H1 (cell line): Measurements from ENCODE around the gene WDR19. TPM values are rescaled to one million over a fixed set of nuclear protein-coding genes. Genes with fewer than 3 reads are reported as not detected.

Experiments used
- CTCF ChIA-PET: fragments of 300-600 bp; sonication (Branson Sonifier 250); formaldehyde crosslinking; loops from one replicate; lab custom pipeline; 2021; ENCODE audit not compliant: partially characterized antibody; lab: Charles Lee
- POLR2A ChIA-PET: fragments of 300-600 bp; sonication (Branson Sonifier 250); formaldehyde crosslinking; loops from one replicate; lab custom pipeline; 2021; ENCODE audit warnings: inconsistent platforms; ENCODE audit not compliant: partially characterized antibody; lab: Charles Lee
- DNase-seq, 2 experiments: peaks; one replicate each; pipeline versions ENCODE4 v3.0.0 to v3.0.0-alpha.2; 2010 to 2022; ENCODE audit warnings: low spot score in 2 of 2, low read depth in 1 of 2, mixed read lengths in 1 of 2
- FAIRE-seq: peaks from 2 replicates; lab custom pipeline; 2011; peaks lifted over from hg19 to GRCh38; lab: Jason Lieb, UNC
- H2AFZ ChIP-seq: 2 replicates; pipeline ENCODE4 v1.8.1; 2012; ENCODE audit warnings: low read length, inconsistent platforms
- H2AK5ac ChIP-seq: 2 replicates; pipeline ENCODE4 v1.6.1; 2013; ENCODE audit warnings: low read depth, low read length
- H2BK120ac ChIP-seq: replicated peaks from 2 replicates; pipeline ENCODE3; 2013; ENCODE audit warnings: low read depth, low read length, inconsistent platforms
- H2BK12ac ChIP-seq: 2 replicates; pipeline ENCODE4 v1.6.1; 2013; ENCODE audit warnings: low read depth, low read length
- H2BK15ac ChIP-seq: 2 replicates; pipeline ENCODE4 v1.6.1; 2013; ENCODE audit warnings: low read length
- H2BK20ac ChIP-seq: 2 replicates; pipeline ENCODE4 v1.6.1; 2013; ENCODE audit warnings: low read length
- H2BK5ac ChIP-seq: 2 replicates; pipeline ENCODE4 v1.6.1; 2013; ENCODE audit warnings: low read depth, low read length
- H3K14ac ChIP-seq: 2 replicates; pipeline ENCODE4 v1.6.1; 2013; ENCODE audit warnings: inconsistent platforms; ENCODE audit not compliant: insufficient read length
- H3K18ac ChIP-seq: 2 replicates; pipeline ENCODE4 v1.6.1; 2013; ENCODE audit warnings: low read length; ENCODE audit errors: extremely low read depth
- H3K23ac ChIP-seq: 2 replicates; pipeline ENCODE4 v1.6.1; 2013; ENCODE audit warnings: inconsistent platforms; ENCODE audit not compliant: insufficient read length
- H3K23me2 ChIP-seq: 2 replicates; pipeline ENCODE4 v1.6.1; 2013; ENCODE audit warnings: low read depth, low read length
- H3K27ac ChIP-seq: 2 replicates; pipeline ENCODE4 v1.6.1; 2011; ENCODE audit warnings: low read depth, low read length, inconsistent platforms
- H3K27me3 ChIP-seq, 4 experiments: replicated peaks in 1 of 4; 1 replicate in 1 of 4; 2 replicates in 3 of 4; pipeline versions ENCODE4 v1.6.1 to v1.8.1; 2011 to 2013; ENCODE audit warnings: low read length in 3 of 4, mild to moderate bottlenecking in 3 of 4, inconsistent platforms in 2 of 4, mixed read lengths in 2 of 4, moderate library complexity in 1 of 4; ENCODE audit not compliant: control insufficient read depth in 3 of 4, insufficient read depth in 3 of 4; ENCODE audit errors: extremely low read depth in 1 of 4
- H3K36me3 ChIP-seq, 4 experiments: 2 replicates each; pipeline versions ENCODE4 v1.6.1 to v1.8.1; 2011 to 2013; ENCODE audit warnings: mild to moderate bottlenecking in 4 of 4, low read length in 3 of 4, moderate library complexity in 2 of 4, control low read depth in 1 of 4, inconsistent platforms in 1 of 4; ENCODE audit not compliant: insufficient read depth in 4 of 4, control insufficient read depth in 2 of 4
- H3K4ac ChIP-seq: replicated peaks from 2 replicates; pipeline ENCODE3; 2013; ENCODE audit warnings: low read length, low read depth, mixed read lengths, inconsistent platforms; ENCODE audit not compliant: insufficient read length
- H3K4me1 ChIP-seq, 4 experiments: replicated peaks in 1 of 4; 1 replicate in 1 of 4; 2 replicates in 3 of 4; pipeline versions ENCODE4 v1.6.1 to v1.8.1; 2011 to 2013; ENCODE audit warnings: low read length in 3 of 4, inconsistent platforms in 2 of 4, mixed read lengths in 1 of 4; ENCODE audit not compliant: insufficient read depth in 4 of 4, control insufficient read depth in 3 of 4
- H3K4me2 ChIP-seq, 2 experiments: 2 replicates each; pipeline versions ENCODE4 v1.6.1 to v1.8.1; 2011 to 2013; ENCODE audit warnings: low read depth in 2 of 2, low read length in 2 of 2, control low read depth in 1 of 2, inconsistent platforms in 1 of 2, mild to moderate bottlenecking in 1 of 2; ENCODE audit not compliant: insufficient read depth in 1 of 2
- H3K4me3 ChIP-seq, 4 experiments: fragments of 200-600, 300-600 bp in 1 of 4; sonication (generic), shearing (Covaris generic), sonication (Bioruptor Twin) in 1 of 4; 2 replicates each; pipeline versions ENCODE4 v1.5.1 to v1.8.1; 2011 to 2016; ENCODE audit warnings: low read length in 4 of 4, low read depth in 3 of 4, control low read depth in 2 of 4, inconsistent platforms in 2 of 4, mild to moderate bottlenecking in 2 of 4, mixed read lengths in 1 of 4, moderate library complexity in 1 of 4; ENCODE audit not compliant: insufficient read depth in 2 of 4; ENCODE audit errors: extremely low read depth in 1 of 4
- H3K56ac ChIP-seq: replicated peaks from 2 replicates; pipeline ENCODE3; 2013; ENCODE audit warnings: low read depth, mild to moderate bottlenecking, mixed read lengths, low read length, inconsistent platforms; ENCODE audit not compliant: insufficient read length
- H3K79me1 ChIP-seq: 2 replicates; pipeline ENCODE4 v1.6.1; 2013; ENCODE audit warnings: low read depth, low read length, control low read depth
- H3K79me2 ChIP-seq, 2 experiments: 2 replicates each; pipeline versions ENCODE4 v1.6.1 to v1.8.1; 2012 to 2013; ENCODE audit warnings: low read length in 2 of 2, mild to moderate bottlenecking in 2 of 2, inconsistent platforms in 1 of 2; ENCODE audit not compliant: insufficient read depth in 2 of 2, control insufficient read depth in 1 of 2
- H3K9ac ChIP-seq, 4 experiments: replicated peaks in 1 of 4; 1 replicate in 1 of 4; 2 replicates in 3 of 4; pipeline versions ENCODE4 v1.6.1 to v1.8.1; 2011 to 2013; ENCODE audit warnings: low read depth in 3 of 4, low read length in 3 of 4, control low read depth in 2 of 4, mild to moderate bottlenecking in 2 of 4, moderate library complexity in 2 of 4, inconsistent platforms in 1 of 4; ENCODE audit errors: extremely low read depth in 1 of 4
- H3K9me3 ChIP-seq, 2 experiments: 2 replicates each; pipeline versions ENCODE4 v1.6.1 to v1.8.1; 2012 to 2013; ENCODE audit warnings: mild to moderate bottlenecking in 2 of 2, moderate library complexity in 2 of 2, control low read depth in 1 of 2, inconsistent platforms in 1 of 2, low read depth in 1 of 2, low read length in 1 of 2, mixed read lengths in 1 of 2; ENCODE audit not compliant: insufficient read depth in 2 of 2
- H4K20me1 ChIP-seq, 2 experiments: replicated peaks in 1 of 2; 2 replicates each; pipeline versions ENCODE3 to v1.8.1; 2011 to 2013; ENCODE audit warnings: inconsistent platforms in 2 of 2, low read length in 2 of 2, mild to moderate bottlenecking in 1 of 2; ENCODE audit not compliant: insufficient read depth in 2 of 2, control insufficient read depth in 1 of 2
- H4K5ac ChIP-seq: 2 replicates; pipeline ENCODE4 v1.6.1; 2013; ENCODE audit warnings: low read length, low read depth, mixed read lengths, inconsistent platforms; ENCODE audit not compliant: insufficient read length
- H4K8ac ChIP-seq: 2 replicates; pipeline ENCODE4 v1.8.0; 2013; ENCODE audit warnings: mild to moderate bottlenecking, moderate library complexity, low read length, inconsistent platforms; ENCODE audit not compliant: insufficient read depth; ENCODE audit errors: extremely low read depth
- H4K91ac ChIP-seq: replicated peaks from 2 replicates; pipeline ENCODE3; 2013; ENCODE audit warnings: low read length, mixed read lengths, inconsistent platforms; ENCODE audit not compliant: insufficient read length
- ASH2L ChIP-seq: fragments of 200-600, 300-600 bp; sonication (generic); IDR thresholded peaks from one replicate; pipeline ENCODE4 v1.7.1; 2017; ENCODE audit warnings: low read length
- BACH1 ChIP-seq: IDR thresholded peaks from 2 replicates; pipeline ENCODE4 v1.6.1; 2012; ENCODE audit warnings: low read length, improper control_type of control experiment
- BRCA1 ChIP-seq: IDR thresholded peaks from 2 replicates; pipeline ENCODE4 v1.6.1; 2012; ENCODE audit warnings: low read depth, low read length, improper control_type of control experiment
- CEBPB ChIP-seq: IDR thresholded peaks from 2 replicates; pipeline ENCODE4 v1.6.1; 2012; ENCODE audit warnings: low read depth, low read length
- CREB1 ChIP-seq: IDR thresholded peaks from 2 replicates; pipeline ENCODE4 v1.6.1; 2012; ENCODE audit warnings: inconsistent platforms
- EGR1 ChIP-seq: IDR thresholded peaks from 2 replicates; pipeline ENCODE4 v1.6.1; 2011; ENCODE audit warnings: low read depth, low read length, borderline replicate concordance
- EP300 ChIP-seq, 2 experiments: IDR thresholded peaks; 1 replicate in 1 of 2; 2 replicates in 1 of 2; pipeline ENCODE4 v1.6.1; 2011 to 2012; ENCODE audit warnings: low read depth in 2 of 2, low read length in 2 of 2, mild to moderate bottlenecking in 2 of 2, borderline replicate concordance in 1 of 2, inconsistent platforms in 1 of 2, moderate library complexity in 1 of 2
- GABPA ChIP-seq: IDR thresholded peaks from 2 replicates; pipeline ENCODE4 v1.6.1; 2011; ENCODE audit warnings: mild to moderate bottlenecking, low read length, moderate library complexity, borderline replicate concordance; ENCODE audit not compliant: insufficient read depth
- KDM5A ChIP-seq: fragments of 200-600 bp; IDR thresholded peaks from 2 replicates; pipeline ENCODE4 v1.7.1; 2012; ENCODE audit warnings: mild to moderate bottlenecking, low read length, inconsistent platforms, mixed read lengths
- RNF2 ChIP-seq: fragments of 200-900, 300-1000 bp; sonication (generic); IDR thresholded peaks from 2 replicates; pipeline ENCODE4 v1.7.1; 2016; ENCODE audit warnings: borderline replicate concordance, low read depth, mild to moderate bottlenecking, antibody characterized with exemption, low read length; ENCODE audit not compliant: poor library complexity, severe bottlenecking; ENCODE audit errors: missing control alignments
- SP2 ChIP-seq: IDR thresholded peaks from 2 replicates; pipeline ENCODE4 v1.6.1; 2012; ENCODE audit warnings: mild to moderate bottlenecking, low read length, inconsistent platforms
- SRF ChIP-seq: IDR thresholded peaks from 2 replicates; pipeline ENCODE4 v1.6.1; 2011; ENCODE audit warnings: mild to moderate bottlenecking, low read depth, low read length, moderate library complexity
- SUZ12 ChIP-seq: fragments of 200-600 bp; sonication (generic); IDR thresholded peaks from 2 replicates; pipeline ENCODE4 v1.6.1; 2012; ENCODE audit warnings: mild to moderate bottlenecking, inconsistent platforms, low read length, moderate library complexity, mixed read lengths
- WGBS, 2 experiments: shearing (Covaris generic) in 1 of 2; methylation state at CpG; one replicate each; pipeline versions ENCODE4 v1.1.6 to v1.1.7; 2013 to 2015; ENCODE audit warnings: low lambda C conversion rate in 2 of 2, mixed read lengths in 2 of 2, inconsistent platforms in 1 of 2, low coverage in 1 of 2, missing lambda C conversion rate in 1 of 2; ENCODE audit not compliant: insufficient replicate concordance in 2 of 2, insufficient coverage in 1 of 2, insufficient read length in 1 of 2; ENCODE audit errors: extremely low coverage in 1 of 2, missing lambda C conversion rate in 1 of 2; 5-methylcytosine and 5-hydroxymethylcytosine counted together
- polyA plus RNA-seq, 7 experiments: library from polyadenylated mRNA; depleted of rRNA in 3 of 7; stranded (reverse) in 5 of 7; unstranded in 2 of 7; fragments of >200 nt in 5 of 7; fragments of 200-250 nt in 2 of 7; gene quantifications; 1 replicate in 5 of 7; 2 replicates in 1 of 7; 4 replicates in 1 of 7; pipeline versions ENCODE4 v1.2.1 to v1.2.3, GENCODE V29; 2011 to 2013; ENCODE audit warnings: missing spikeins in 2 of 7, mixed read lengths in 2 of 7
- total RNA-seq: library from RNA; stranded (reverse); fragmentation: NEBNext Ultra II Directional; extraction: Animal tissue kit (Norgen Biotek cat#: 25700); gene quantifications from 2 replicates; pipeline ENCODE4 v1.2.1, GENCODE V29; 2021

WDR19 gene
- total and polyA plus RNA-seq, 2 of the 8 experiments (the other 6 are each of a cell fraction or from before 2014, with no cell fraction given): 22.2 to 23.3 TPM

- no peak overlapping the region for H2BK5ac ChIP-seq
- no peak overlapping the region for H3K18ac ChIP-seq
- H2BK120ac ChIP-seq: no peak overlapping the region
- POLR2A ChIA-PET: no interaction called here
- H4K5ac ChIP-seq: no peak overlapping the region
- no peak overlapping the region for H3K23ac ChIP-seq
- H3K9ac ChIP-seq: no peak overlapping the region
- H2BK15ac ChIP-seq: no peak overlapping the region
- CTCF ChIA-PET: interaction anchor here (0.8 kb wide), 1 partner anchor 19 kb away, joined by 3 read pairs; no protein-coding TSS in a partner anchor
- no peak overlapping the region for H4K91ac ChIP-seq
- H3K79me2 ChIP-seq: peaks cover 0 to 27% of the 10 kb centered on the region in 2 experiments; a peak in 2 of 4 replicates
- H3K79me1 ChIP-seq: peaks cover 4% of the 10 kb centered on the region; the same call in 1 of the 2 replicates
- DNase-seq: no peak
- H3K4me1 ChIP-seq: no peaks in the 10 kb centered on the region
- H3K14ac ChIP-seq: no peak overlapping the region
- H4K20me1 ChIP-seq: peaks cover 0 to 2% of the 10 kb centered on the region in 2 experiments
- no peak overlapping the region for H2BK20ac ChIP-seq
- H4K8ac ChIP-seq: no peak overlapping the region
- H3K9me3 ChIP-seq: no peaks in the 10 kb centered on the region
- no peak overlapping the region for H3K4ac ChIP-seq
- peaks cover 0 to 23% (median 3%) of the 10 kb centered on the region in 4 experiments; a peak in 4 of 8 replicates for H3K36me3 ChIP-seq
- H3K4me3 ChIP-seq: no peak overlapping the region
- no peak overlapping the region for H2AK5ac ChIP-seq
- no peaks in the 10 kb centered on the region for H3K23me2 ChIP-seq
- WGBS, 2 experiments: 94% methylated on average over 2 of the region's 2 CpGs; no CpG with 5 or more reads in 1 of the 2 experiments
- H3K27me3 ChIP-seq: no peaks in the 10 kb centered on the region
- H2BK12ac ChIP-seq: no peak overlapping the region
- no peak for FAIRE-seq
- H3K56ac ChIP-seq: no peak overlapping the region
- H3K27ac ChIP-seq: no peak overlapping the region
- TF ChIP-seq GABPA: no peak
- TF ChIP-seq SUZ12: no peak
- TF ChIP-seq SRF: no peak
- no peak for TF ChIP-seq EP300 (IDR thresholded peaks at IDR 0.05; ENCODE audit: borderline replicate concordance in 1 of 2, low read depth in 2 of 2, low read length in 2 of 2)
- TF ChIP-seq BRCA1: no peak
- no peak for TF ChIP-seq EGR1
- no peak for TF ChIP-seq SP2
- no peak for TF ChIP-seq KDM5A
- TF ChIP-seq RNF2: no peak
- no peak for TF ChIP-seq BACH1
- no peak for TF ChIP-seq ASH2L
- no peak for TF ChIP-seq CEBPB
- no peak for TF ChIP-seq CREB1
- no peak overlapping the region for H2AFZ ChIP-seq
- no peak overlapping the region for H3K4me2 ChIP-seq
Measured at GRCh38 chr4:39326468-39326977, 144.2 kb downstream of the WDR19 start.
